GM18873 (cell line): ENCODE measurements around the gene IL34.
"Not testable (repeated sequence)": the region's sequence is repeated elsewhere in the genome, so short reads cannot be mapped to it uniquely, and the experiment has no call there.

Experiments
- ATAC-seq: cut with Tn5 transposase; IDR thresholded peaks from one replicate; pipeline ENCODE4 v1.9.1; 2021; ENCODE audit warnings: mild to moderate bottlenecking, moderate library complexity, moderate number of reproducible peaks; ENCODE audit not compliant: unreplicated experiment, low FRiP score

The IL34 gene

DNA sequence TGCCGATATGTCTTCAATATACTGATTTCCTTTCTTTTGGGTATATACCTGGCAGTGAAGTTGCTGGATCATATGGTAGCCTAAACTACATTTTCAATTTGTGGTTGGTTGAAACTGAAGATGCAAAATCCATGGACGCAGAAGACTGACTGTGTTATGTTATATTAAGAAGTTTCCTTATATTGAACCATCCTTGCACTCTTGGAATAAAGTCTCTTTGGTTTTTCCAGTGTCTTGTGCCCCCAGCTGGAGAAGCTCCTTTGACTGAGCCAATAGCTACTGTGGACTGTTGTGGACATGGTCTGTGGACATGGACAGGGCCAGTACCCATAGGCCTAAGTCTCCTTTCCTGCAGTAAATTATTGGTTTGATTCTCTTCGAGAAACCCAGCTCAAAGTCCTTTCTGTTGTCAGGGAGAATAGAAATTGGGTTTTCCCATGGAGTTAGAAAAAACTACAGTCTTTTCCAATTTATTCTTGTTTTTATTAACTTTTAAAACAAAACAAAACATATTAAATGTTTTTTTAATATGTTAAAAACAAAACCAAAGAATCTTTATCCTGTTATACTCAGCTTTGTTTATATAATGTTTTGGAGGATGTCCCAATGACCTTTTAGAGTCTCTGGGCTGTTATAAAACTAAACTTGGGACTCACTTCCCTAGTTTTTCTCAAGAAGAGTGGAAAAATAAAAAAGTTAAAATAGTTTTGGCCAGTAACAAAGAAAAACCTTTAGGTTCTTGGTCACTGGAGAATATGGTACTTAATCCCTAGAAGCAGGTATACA, 15.2 kb upstream of the IL34 start:
- ATAC-seq, result no peak

DNA sequence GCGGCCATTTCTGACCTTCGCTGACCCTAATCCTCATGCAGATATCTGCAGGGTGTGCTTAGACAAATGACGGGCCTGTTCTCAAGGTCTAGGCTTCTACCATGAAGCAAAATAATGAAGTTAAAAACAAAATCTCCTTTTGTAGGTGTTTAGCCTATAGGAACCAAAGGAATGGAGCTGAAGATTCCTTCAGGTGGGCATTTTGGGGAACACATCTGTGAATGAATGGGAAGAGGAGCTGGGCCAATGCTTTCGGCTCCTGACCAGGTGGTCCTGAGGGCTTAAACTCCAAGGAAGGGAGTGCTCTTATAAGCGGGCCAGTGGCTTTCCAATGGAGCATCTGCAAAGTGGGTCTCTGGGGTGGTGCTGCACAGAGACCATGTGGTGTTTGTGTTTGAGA, 14.1 kb upstream of the IL34 start:
- no peak for ATAC-seq

DNA sequence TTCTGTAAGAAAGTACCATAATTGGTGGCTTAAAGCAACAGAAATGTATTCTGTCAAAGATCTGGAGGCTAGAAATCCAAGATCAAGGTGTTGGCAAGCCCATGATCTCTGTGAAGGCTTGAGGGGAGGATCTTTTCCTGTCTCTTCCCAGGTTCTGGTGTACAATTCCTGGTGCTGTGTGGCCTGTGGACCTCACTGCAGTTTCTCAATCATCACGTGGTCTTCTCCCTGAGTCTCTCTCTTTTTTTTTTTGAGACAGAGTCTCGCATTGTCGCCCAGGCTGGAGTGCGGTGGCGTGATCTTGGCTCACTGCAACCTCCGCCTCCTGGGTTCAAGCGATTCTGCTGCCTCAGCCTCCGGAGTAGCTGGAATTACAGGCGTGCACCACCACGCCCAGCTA, 12.7 kb upstream of the IL34 start:
- ATAC-seq, result not testable (repeated sequence)

DNA sequence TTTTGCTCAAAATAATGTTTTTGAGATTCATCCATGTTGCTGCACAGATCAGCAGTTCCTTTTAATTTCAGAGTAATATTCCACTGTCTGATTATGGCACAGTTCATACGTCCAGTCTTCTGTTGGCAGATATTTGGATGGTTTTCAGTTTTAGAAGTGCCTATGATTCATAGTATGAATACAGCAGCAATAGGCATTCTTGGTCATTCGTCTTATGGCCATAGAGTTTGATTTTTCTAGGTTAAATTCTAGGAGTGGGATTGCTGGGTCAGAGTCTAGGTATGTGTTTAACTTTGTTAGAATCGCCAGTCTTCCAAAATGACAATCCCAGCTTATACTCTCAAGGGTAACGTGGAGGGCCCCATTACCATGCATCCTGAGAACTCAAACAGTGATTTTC, 11.5 kb upstream of the IL34 start:
- no peak for ATAC-seq

DNA sequence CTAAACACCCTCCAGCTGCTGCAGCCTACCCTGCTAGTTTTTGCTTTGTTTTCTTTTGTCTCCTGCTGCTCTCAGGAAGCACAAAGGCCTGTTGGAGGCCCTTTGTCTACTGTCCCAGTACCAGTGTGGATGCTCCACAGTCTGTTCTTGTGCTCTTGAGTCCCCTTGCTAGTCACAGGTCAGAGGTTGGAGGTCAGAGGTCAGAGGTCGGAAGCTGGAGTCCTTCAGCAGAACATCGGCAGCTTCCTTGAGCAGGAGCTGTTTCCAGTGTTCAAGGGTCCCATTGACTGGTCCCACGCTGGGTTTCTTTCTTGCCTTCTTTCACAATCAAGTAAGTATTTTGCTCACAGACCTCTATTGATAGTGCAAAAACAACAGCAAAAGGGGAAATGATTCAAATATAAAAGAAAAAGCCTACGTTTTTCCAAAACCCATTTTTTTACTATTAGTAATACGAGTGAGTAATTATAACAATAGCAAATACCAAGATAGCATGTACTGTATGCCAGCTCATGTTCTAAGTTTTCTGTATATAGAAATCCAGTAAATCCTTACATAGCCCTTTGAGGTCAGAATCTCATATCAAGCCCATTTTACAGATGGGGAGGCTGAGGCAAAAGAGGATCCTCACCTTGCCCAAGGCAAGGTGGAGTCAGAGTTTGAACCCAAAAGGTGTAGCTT, 10.9 kb upstream of the IL34 start:
- ATAC-seq, result no peak

DNA sequence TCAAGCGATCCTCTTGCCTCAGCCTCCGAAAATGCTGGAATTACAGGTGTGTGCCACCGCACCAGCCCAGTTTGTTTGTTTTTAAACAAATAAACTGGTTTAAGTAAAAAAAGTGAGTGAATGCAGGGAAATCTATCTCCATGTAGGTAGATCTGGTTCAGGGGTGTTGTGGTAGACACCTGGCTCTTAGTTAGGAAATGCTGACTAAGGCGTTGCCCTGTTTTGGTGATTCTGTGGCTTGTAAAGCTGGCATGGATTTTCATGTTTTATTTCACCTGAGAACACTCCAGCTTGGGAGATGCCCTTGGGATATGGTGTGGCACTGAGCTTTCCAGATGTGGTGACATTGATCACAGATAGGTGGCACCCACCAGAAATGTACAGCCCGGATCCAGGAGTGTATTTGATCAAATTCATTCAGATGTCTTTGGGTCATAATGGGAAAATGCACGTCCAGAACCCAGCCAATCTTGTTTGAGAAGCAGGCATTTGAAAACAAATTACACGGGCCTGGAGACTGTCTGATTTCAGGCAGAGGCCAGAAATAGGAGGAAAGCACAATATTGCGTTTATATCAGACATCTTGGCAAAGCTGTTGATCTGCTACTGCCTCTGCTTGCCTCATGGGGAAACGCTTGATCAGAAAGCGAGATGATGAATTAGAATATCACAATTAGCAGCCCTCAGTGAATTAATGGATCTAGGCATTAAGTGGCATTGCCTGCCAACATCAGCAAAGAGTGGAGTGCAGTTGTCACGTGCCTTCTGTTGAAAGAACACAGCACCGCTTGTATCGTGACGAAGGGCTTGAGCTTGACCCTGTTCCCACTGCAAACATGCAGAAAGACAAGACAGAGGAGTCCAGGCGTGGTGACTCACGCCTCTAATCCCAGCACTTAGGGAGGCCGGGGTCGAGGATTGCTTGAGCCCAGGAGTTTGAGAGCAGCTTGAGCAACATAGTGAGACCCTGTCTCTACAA, 7.3 kb upstream of the IL34 start:
- ATAC-seq, result no peak

DNA sequence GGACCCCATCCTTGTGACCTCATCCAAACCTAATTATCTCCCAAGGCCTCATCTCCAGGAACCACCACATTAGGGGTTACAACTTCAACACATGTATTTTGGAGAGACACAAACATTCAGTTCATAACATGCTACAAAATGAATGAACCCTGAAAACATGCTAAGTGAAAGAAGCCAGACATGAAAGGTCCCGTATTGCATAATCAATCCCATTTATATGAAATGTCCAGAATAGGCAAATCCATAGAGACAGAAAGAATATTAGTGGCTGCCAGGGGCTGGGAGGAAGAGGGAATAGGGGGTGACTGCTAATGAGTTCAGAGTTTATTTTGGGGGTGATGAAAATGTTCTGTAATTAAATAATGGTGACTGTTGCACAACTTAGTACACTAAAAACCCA, 3.7 kb upstream of the IL34 start:
- ATAC-seq, result no peak

DNA sequence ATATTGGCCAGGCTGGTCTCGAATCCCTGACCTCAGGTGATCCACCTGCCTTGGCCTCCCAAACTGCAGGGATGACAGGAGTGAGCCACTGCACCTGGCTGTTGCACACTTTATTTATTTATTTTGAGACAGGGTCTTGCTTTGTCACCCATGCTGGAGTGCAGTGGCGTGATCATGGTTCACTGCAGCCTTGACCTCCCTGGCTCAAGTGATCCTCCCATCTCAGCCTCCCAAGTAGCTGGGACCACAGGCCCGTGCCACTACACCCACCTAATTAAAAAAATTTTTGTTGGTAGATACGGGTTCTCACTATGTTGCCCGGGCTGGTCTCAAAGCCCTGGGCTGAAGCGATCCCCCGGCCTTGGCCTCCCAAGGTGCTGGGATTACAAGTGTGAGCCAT, 3.1 kb upstream of the IL34 start:
- ATAC-seq, result not testable (repeated sequence)

DNA sequence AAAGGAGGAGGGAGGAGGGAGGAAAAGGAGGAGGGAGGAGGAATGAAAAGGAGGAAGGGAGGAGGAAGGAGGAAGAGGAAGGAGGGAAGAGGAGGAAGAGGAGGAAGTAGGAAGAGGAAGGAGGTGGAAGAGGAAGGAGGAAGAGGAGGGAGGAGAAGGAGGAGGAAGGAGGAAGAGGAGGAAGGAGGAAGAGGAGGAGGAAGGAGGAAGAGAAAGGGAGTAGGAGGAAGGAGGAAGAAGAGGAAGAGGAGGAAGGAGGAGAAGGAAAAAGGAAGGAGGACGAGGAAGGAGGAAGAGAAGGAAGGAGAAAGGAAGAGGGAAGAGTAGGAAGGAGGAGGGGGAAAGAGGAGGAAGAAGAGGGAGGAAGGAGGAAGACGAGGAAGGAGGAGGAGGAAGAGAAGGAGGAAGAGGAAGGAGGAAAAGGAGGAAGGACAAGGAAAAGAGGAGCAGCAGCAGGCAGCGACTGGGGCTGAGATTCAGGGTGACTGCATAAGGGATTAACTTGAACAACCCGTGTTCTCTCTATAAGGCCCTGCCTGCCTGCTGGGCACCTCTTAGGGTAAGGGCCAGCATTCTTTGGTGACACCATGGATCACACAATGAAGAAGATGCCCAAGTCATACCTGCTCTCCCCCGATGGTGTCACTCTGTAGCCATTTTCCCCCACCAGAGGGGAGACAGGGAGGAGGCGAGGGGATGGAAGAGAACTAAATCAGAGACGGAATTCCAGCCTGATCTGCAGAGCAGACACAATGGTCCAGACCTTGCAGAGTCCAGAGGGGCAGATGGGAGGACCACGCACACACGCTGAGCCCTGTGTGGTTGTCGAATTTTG, 1.4 kb upstream of the IL34 start:
- no peak for ATAC-seq

DNA sequence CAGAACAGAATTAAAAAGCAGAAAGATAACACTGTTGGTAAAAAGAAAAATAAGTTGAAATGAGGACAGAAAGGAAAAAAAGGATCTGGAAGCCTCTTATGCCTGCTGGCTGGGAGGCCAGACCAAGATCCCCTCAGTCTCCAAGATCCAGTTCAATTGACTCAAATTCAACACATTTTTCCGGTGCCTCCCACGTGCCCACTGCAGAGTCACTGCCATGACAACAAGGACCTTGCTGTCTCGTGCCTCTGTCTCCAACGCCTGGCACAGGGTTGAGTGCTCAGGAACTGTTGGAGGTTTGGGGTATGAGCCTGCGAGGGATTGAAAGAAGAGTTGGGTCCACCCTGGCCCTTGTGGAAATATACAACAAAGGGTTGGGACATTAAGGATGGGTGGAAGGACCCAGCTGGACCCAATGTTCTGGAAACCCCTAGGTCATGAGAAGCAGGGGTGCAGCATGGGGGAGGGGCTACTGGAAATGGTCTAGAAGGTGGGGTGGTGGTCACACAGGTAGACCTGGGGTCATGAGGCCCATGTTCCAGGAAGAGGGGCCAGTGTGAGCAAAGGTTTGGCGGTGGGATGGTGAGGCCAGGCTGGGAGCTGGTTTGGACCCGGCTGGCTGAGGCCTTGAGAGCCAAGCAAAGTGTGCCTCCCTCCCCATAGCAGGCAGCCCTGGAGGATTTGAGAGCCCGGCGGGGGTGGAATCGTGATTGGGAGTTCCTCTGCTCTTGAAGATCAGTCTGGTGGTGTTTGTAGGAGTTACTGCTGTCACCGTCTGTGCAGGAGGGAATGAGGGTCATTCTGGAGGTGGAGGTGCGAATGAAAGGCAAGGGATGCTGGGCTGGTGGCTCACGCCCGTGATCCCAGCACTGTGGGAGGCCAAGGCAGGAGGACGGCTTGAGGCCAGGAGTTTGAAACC, 1.3 kb downstream of the IL34 start:
- ATAC-seq, result no peak

DNA sequence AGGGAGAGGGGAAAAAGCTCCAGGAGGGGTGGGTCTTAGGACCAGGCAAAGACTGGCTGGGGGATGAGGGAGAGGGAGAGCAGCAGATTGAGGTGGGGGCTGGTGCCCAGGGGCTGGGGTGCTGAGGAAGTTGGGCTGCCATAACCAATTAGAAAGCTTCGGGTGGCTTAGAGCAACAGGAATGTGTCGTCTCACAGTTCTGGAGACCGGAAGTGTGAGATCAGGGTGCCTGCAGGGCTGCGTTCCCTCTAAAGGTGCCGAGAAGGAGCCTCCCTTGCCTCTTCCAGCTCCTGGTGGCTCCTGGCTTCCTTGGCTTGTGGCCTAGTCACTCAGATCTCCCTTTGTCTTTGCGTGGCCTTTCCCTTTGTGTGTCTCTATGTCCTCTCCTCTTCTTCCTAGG, 2.2 kb downstream of the IL34 start:
- ATAC-seq, result no peak

DNA sequence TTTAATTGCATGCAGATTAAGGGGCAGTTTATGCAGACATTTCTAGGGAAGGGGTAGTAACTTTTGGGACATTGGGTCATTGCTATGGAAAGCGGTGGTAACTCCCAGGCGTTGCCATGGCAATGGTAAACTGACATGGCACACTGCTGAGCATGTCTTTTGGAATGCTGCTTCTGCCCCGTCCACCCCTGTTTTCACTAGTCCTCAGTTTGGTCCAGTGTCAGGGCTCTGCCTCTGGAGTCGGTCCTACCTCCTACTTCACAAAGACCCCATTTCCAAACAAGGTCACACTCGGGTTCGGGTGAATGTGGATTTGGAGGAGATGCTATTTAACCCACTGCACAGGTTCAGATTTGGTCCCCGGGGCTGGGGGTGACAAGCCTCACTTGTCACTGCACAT, 2.9 kb downstream of the IL34 start:
- no peak for ATAC-seq

DNA sequence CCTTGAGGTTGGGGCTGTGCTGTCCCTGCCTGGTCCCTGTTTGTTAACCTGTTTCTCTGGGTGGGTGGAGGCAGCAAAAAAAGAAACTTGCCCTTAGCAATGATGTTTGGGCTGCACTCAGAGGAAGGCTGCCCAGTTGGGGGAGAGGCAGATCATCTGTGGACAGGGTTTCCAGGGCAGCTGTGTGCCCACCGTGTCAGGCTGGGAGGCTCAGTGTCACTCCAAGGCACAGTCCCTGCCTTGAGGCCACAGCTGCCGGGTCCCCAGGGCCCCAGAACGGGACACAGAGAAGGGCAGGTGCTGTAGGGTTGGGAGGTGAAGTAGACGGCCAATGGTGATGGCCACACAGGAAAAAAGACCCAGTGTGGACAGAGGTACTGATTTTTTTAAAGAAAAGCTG, 3.9 kb downstream of the IL34 start:
- ATAC-seq, result no peak

DNA sequence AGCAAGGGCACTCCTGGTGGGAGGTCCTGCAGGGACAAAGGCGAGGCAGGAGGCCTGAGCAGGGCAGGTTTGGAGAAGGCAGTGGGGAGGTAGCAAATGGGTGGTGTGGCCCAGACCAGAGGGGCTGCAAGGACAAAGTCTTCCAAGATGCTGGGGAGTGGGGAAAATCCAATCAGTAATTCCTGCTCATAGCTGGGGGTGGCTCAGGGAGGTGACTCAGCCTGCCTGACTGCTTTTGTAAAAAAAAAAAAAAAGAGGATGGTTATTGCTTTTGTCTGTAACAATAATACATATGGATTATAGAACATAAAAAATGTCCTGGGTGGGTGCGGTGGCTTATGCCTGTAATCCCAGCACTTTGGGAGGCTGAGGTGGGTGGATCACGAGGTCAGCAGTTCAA, 5.2 kb downstream of the IL34 start:
- no peak for ATAC-seq

DNA sequence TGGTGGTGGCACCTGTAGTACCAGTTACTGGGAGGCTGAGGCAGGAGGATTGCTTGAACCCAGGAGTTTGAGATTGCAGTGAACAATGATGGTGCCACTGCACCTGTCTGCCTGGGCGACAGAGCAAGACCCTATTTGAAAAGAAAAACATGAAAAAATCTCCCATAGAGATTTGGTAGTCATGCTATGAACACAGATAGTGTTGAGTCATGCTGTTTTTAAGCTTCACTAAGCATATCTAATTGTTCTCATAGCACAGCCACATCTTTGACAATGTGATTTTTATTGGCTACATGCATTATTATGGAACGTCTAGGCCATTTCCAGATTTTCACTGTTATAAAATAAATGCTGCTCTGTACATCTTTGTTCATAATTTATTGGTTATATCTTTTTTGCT, 6.0 kb downstream of the IL34 start:
- no peak for ATAC-seq

DNA sequence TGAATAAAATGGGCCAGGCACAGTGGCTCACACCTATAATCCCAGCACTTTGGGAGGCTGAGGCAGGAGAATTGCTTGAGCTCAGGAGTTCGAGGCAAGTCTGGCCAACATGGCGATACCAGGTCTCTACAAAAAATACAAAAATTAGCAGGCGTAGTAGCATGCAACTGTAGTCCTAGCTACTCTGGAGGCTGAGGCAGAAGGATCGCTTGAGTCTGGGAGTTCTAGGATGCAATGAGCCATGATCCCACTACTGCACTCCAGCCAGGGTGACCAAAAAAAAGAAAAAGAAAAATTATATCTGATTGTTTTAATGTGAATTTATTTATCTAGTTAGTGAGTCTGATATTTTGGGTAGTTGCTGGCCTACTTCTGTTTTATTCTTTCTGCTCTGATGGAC, 7.0 kb downstream of the IL34 start:
- ATAC-seq, result no peak

DNA sequence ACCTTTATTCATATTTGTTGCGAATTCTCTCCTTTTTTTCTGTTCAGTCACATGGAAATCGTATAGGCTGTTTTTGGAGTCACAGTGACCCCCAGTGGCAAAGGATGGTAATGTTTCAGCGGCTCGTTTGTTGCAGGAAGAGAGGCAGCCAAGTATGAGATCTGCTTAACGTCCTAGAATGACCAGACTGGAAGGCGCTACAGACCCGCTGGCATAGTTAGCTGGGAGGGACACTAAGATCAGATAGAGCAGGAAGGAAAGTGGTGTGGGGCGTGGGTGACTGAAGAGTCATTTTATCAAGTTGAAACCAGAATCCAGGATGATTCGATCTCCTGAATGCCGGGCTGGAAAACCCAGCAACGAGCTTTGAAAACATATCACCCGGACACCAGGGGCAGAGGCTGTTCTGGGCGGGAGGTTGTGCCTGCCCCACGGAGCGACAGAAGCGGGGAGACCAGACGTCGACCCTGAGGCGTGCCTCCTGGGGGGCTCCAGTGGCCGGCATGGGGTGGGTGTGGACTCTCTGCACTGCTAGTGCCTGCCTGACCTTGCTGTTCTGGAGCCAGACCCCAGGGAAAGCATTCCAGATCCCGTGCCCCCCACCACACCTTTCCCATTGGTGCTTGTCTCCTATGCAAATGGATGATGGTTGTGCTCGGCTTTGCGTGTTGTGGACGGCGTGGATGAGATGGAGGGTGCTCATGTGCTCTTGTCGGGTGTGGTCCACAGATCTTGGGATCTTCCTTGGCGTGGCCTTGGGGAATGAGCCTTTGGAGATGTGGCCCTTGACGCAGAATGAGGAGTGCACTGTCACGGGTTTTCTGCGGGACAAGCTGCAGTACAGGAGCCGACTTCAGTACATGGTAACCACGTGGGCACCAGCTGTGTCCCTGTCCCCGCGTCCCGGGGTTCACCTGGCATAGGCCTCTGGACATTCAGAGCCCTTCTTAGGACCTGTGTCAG, 7.7 kb downstream of the IL34 start:
- no peak for ATAC-seq

DNA sequence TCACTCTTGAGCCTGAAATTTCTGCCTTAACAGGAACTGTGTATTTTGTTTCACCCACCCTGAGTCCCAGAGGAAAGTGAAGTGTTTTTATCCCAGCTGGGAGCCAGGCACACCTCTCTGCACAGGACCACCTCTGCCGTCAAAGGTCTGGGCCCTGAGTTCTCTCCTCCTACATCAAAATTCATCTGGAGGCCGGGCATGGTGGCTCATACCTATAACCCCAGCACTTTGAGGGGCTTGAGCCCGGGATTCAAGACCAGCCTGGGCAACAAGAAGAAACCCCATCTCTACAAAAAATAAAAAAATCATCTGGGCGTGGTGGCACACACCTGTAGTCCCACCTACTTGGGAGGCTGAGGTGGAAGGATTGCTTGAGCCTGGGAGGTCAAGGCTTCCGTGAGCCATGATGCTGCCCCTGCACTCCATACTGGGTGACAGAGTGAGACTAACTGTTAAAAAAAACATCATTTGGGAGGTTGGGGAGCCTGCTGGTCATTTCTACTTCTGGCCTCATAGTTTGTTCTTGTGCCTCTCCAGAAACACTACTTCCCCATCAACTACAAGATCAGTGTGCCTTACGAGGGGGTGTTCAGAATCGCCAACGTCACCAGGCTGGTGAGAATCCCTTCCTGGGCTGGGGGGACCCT, 9.8 kb downstream of the IL34 start:
- ATAC-seq, result no peak
